ENCODE data around the gene IL23R. TPM values are rescaled to one million over a fixed set of nuclear protein-coding genes. Genes with fewer than 3 reads are reported as not detected.

IL23R gene
- total RNA-seq, 1 experiment from 2014 or later = not detected

- Histone ChIP-seq H3K9ac (ENCODE audit: low read length) (no peak overlapping the region), H3K27me3 (ENCODE audit: insufficient read depth, low read length) (no peaks in the 10 kb centered on the region), H3K9me2 (ENCODE audit: insufficient read depth) (no peaks in the 10 kb centered on the region), H3K36me3 (ENCODE audit: control insufficient read depth in 1 of 2, insufficient read depth in 2 of 2, low read length in 2 of 2) (no peaks in the 10 kb centered on the region), H4K20me1 (ENCODE audit: insufficient read depth) (no peaks in the 10 kb centered on the region), H3K9me3 (ENCODE audit: control insufficient read depth in 1 of 2, insufficient read depth in 1 of 2, low read depth in 1 of 2, low read length in 2 of 2) (no peaks in the 10 kb centered on the region), H2AFZ (ENCODE audit: low read depth, low read length, poor library complexity, severe bottlenecking) (no peak overlapping the region), H3K4me3 (replicated peaks in 1 of 2; ENCODE audit: low read depth in 1 of 2, low read length in 2 of 2) (no peak overlapping the region), H3K79me2 (ENCODE audit: insufficient read depth, low read length) (no peaks in the 10 kb centered on the region), H3K4me1 (ENCODE audit: control insufficient read depth in 1 of 2, insufficient read depth in 2 of 2, low read length in 2 of 2) (no peaks in the 10 kb centered on the region), H3K27ac (ENCODE audit: low read depth, low read length) (no peak overlapping the region), H3K4me2 (ENCODE audit: low read length) (no peak overlapping the region)
- no peak for TF ChIP-seq EGR1 (IDR thresholded peaks at IDR 0.05; ENCODE audit: low read depth)
- no peak for TF ChIP-seq REST (IDR thresholded peaks at IDR 0.05; ENCODE audit: low read depth)
- no peak for TF ChIP-seq EZH2 (IDR thresholded peaks at IDR 0.05)
- TF ChIP-seq ELF1 (IDR thresholded peaks at IDR 0.05; ENCODE audit: borderline replicate concordance, low read depth) = no peak
- TF ChIP-seq SIN3A (IDR thresholded peaks at IDR 0.05; ENCODE audit: low read depth) = no peak
- TF ChIP-seq ZBTB33 (IDR thresholded peaks at IDR 0.05; ENCODE audit: extremely low read depth, insufficient replicate concordance, low read length) = no peak
- TF ChIP-seq CBX3 (IDR thresholded peaks at IDR 0.05; ENCODE audit: low read depth) = no peak
- no peak for TF ChIP-seq CEBPB (IDR thresholded peaks at IDR 0.05; ENCODE audit: low read depth)
- TF ChIP-seq SP1 (IDR thresholded peaks at IDR 0.05; ENCODE audit: low read depth) = no peak
- no peak for TF ChIP-seq ATF3 (IDR thresholded peaks at IDR 0.05)
- TF ChIP-seq SRF (IDR thresholded peaks at IDR 0.05; ENCODE audit: low read depth) = no peak
- TF ChIP-seq FOSL1 (IDR thresholded peaks at IDR 0.05; ENCODE audit: low read depth) = no peak
- no peak for TF ChIP-seq CTCF (IDR thresholded peaks at IDR 0.05 in 2 of 3, conservative IDR thresholded peaks at IDR 0.05 in 1 of 3; ENCODE audit: borderline replicate concordance in 1 of 3, insufficient read depth in 1 of 3, low read depth in 2 of 3, low read length in 2 of 3)
- DNase-seq (ENCODE audit: low read depth, low spot score) (no peak), ATAC-seq (no peak)
- CTCF ChIA-PET = no interaction called here
- RAD21 ChIA-PET (ENCODE audit: low non-redundant PET in 1 of 2, low total read pairs in 2 of 2, uncharacterized antibody in 2 of 2, unreplicated experiment in 2 of 2) = no interaction called here
- intact Hi-C loops (cut with micrococcal nuclease) = no loop called here
- no TSS peak for BruUV-seq (replicated peaks)
- POLR2A ChIA-PET = no interaction called here
Observed at GRCh38 chr1:67306547-67306946, 140.3 kb downstream of the IL23R start.

Measured in HCT116 (cell line).